GM18868 (cell line): ENCODE results near the gene OR52W1.
A peak's percentile ranks its signal among the peaks of the same experiment; 100 is the strongest.

Experiments
- ATAC-seq: cut with Tn5 transposase; IDR thresholded peaks from one replicate; pipeline ENCODE4 v1.9.1; 2021; ENCODE audit warnings: mild to moderate bottlenecking, moderate library complexity; ENCODE audit not compliant: unreplicated experiment

OR52W1 gene

GRCh38 chr11:6199174-6199810 lies at the start of gene OR52W1:
Gene OR52W1 (plus strand): TSS chr11:6199224. CDS start chr11:6199224, 0 bp downstream.
- ATAC-seq = no peak

- no peak for ATAC-seq
Observed at GRCh38 chr11:6151117-6151516, 47.9 kb upstream of the OR52W1 start.

- no peak for ATAC-seq
Observed at GRCh38 chr11:6152126-6152525, 46.9 kb upstream of the OR52W1 start.

- ATAC-seq = no peak
Observed at GRCh38 chr11:6156628-6157359, 42.2 kb upstream of the OR52W1 start.

- no peak for ATAC-seq
Observed at GRCh38 chr11:6170226-6170625, 28.8 kb upstream of the OR52W1 start, which contains the start of gene OR52B2. Gene OR52B2 (minus strand): TSS chr11:6170326. CDS start chr11:6170326, 0 bp downstream.

GRCh38 chr11:6175440-6175839 lies 23.6 kb upstream of the OR52W1 start:
- no peak for ATAC-seq

- no peak for ATAC-seq
Observed at GRCh38 chr11:6191742-6192141, 7.3 kb upstream of the OR52W1 start.

- no peak for ATAC-seq
Observed at GRCh38 chr11:6194065-6194581, 4.9 kb upstream of the OR52W1 start.

- peak; percentile 43 for ATAC-seq
Observed at GRCh38 chr11:6196396-6196795, 2.6 kb upstream of the OR52W1 start.

GRCh38 chr11:6197466-6198200 lies 1.4 kb upstream of the OR52W1 start:
- no peak for ATAC-seq

- ATAC-seq = no peak
Observed at GRCh38 chr11:6200975-6201374, 2.0 kb downstream of the OR52W1 start.

GRCh38 chr11:6201481-6201880 lies 2.5 kb downstream of the OR52W1 start:
- ATAC-seq = no peak

GRCh38 chr11:6202041-6202440 lies 3.0 kb downstream of the OR52W1 start:
- ATAC-seq = no peak

- peak; percentile 78 for ATAC-seq
Observed at GRCh38 chr11:6203327-6203726, 4.3 kb downstream of the OR52W1 start.

- no peak for ATAC-seq
Observed at GRCh38 chr11:6204706-6205105, 5.7 kb downstream of the OR52W1 start.

- no peak for ATAC-seq
Observed at GRCh38 chr11:6205366-6205765, 6.3 kb downstream of the OR52W1 start, which contains the start of gene C11orf42. Gene C11orf42 (plus strand): TSS chr11:6205557. CDS start chr11:6205616, 59 bp downstream.

- ATAC-seq = no peak
Observed at GRCh38 chr11:6206456-6207180, 7.6 kb downstream of the OR52W1 start.

- ATAC-seq = no peak
Observed at GRCh38 chr11:6209801-6210200, 10.8 kb downstream of the OR52W1 start.

- no peak for ATAC-seq
Observed at GRCh38 chr11:6210274-6210955, 11.4 kb downstream of the OR52W1 start.

GRCh38 chr11:6214530-6214929 lies 15.5 kb downstream of the OR52W1 start:
- no peak for ATAC-seq
